ENCODE results near the gene CHURC1. TPM values are rescaled to one million over a fixed set of nuclear protein-coding genes. Genes with fewer than 3 reads are reported as not detected.

CHURC1 gene
- total RNA-seq, 2 donors from 2014 or later: 70.9 to 102 TPM

DNA sequence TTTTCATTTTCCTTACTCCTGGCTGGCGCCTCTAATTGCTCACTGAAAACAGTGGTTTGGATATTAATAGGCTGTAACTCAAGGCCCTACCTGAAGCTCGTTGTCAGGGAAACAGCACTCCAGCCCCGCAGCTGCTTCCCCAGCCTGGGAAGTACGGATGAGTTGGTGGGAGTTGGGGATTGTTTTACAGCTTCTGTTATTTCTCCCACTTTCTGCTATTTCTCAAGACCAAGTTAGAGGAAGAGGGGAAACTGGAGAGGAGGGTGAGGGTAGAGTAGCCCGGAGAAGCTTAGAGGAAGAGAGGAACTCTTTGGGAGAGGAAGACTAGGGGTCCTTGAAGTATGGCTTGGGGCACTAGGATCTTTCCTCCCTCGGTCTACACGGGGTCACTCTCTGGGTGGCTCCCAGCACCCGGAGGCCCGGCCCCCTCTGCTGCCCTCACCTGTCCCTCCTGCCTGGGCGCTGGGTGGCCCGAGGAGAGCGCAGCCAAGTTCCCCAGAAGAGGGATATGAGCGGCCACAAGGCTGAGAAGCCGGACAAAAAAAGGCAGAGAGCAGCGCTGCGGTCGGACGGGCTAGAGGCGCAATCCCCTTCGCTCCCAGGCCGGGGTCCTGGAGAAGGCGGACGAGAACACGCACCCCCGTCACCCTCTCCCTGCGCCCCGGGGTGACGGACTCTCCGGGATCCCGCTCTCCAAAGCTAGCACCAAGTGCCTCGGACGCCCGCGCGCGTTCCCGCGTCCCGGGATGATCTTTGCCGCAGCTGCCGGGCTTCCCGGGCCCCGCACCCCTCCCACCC lies 35.2 kb upstream of the CHURC1 start:
- DNase-seq (ENCODE audit: low spot score): no peak
- Histone ChIP-seq H3K4me1 (peaks cover 0 to 26% of the 10 kb centered on the region in 2 donors), H3K4me3 (peak overlapping the region; percentile 64), H3K9me3 (no peaks in the 10 kb centered on the region), H3K27ac (peak overlapping the region; percentile 83 to 95), H3K27me3 (no peaks in the 10 kb centered on the region), H3K36me3 (no peaks in the 10 kb centered on the region)
- TF ChIP-seq, protein P1, sequence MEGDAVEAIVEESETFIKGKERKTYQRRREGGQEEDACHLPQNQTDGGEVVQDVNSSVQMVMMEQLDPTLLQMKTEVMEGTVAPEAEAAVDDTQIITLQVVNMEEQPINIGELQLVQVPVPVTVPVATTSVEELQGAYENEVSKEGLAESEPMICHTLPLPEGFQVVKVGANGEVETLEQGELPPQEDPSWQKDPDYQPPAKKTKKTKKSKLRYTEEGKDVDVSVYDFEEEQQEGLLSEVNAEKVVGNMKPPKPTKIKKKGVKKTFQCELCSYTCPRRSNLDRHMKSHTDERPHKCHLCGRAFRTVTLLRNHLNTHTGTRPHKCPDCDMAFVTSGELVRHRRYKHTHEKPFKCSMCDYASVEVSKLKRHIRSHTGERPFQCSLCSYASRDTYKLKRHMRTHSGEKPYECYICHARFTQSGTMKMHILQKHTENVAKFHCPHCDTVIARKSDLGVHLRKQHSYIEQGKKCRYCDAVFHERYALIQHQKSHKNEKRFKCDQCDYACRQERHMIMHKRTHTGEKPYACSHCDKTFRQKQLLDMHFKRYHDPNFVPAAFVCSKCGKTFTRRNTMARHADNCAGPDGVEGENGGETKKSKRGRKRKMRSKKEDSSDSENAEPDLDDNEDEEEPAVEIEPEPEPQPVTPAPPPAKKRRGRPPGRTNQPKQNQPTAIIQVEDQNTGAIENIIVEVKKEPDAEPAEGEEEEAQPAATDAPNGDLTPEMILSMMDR (IDR thresholded peaks at IDR 0.05): no peak

GRCh38 chr14:64879635-64880220 lies 34.5 kb upstream of the CHURC1 start, which contains the start of gene SPTB:
SPTB (minus strand) TSS chr14:64879907; CDS start chr14:64823094, 56,813 bp downstream.
- Histone ChIP-seq H3K9me3 (no peaks in the 10 kb centered on the region), H3K4me1 (peaks cover 0 to 25% of the 10 kb centered on the region in 2 donors), H3K4me3 (peak within 1 kb of the TSS; percentile 64), H3K36me3 (no peaks in the 10 kb centered on the region), H3K27ac (peak within 1 kb of the TSS; percentile 83 to 95), H3K27me3 (no peaks in the 10 kb centered on the region)
- DNase-seq (ENCODE audit: low spot score): no peak
- TF ChIP-seq, protein P1 (IDR thresholded peaks at IDR 0.05): no peak

- no peak for DNase-seq (ENCODE audit: low spot score)
- no peaks in the 10 kb centered on the region for H3K9me3 ChIP-seq
- TF ChIP-seq, protein P1 (IDR thresholded peaks at IDR 0.05): no peak
- H3K36me3 ChIP-seq: no peaks in the 10 kb centered on the region
- peak overlapping the region; percentile 64 for H3K4me3 ChIP-seq
- H3K4me1 ChIP-seq: peaks cover 0 to 18% of the 10 kb centered on the region in 2 donors
- peak overlapping the region; percentile 83 to 95 for H3K27ac ChIP-seq
- H3K27me3 ChIP-seq: no peaks in the 10 kb centered on the region
Observed at GRCh38 chr14:64880221-64881121, 33.8 kb upstream of the CHURC1 start.

DNA sequence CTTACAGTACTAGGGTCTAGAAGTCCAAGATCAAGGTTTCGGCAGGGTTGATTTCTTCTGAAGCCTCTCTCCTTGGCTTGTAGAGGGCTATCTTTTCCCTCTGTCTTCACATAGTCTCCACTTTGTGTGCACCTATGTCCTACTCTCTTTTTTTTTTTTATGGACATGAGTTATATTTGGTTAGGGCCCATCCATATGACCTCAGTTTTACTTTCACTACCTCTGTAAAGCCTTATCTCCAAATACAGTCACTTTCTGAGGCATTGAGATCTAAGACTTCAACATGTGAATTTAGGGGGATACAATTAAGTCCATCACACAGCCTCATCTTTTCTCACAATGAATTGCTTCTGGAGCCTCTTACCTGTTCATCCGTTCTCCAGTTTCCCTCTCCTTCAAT lies 28.7 kb upstream of the CHURC1 start:
- Histone ChIP-seq H3K4me3 (no peak overlapping the region), H3K4me1 (peaks cover 0 to 4% of the 10 kb centered on the region in 2 donors), H3K9me3 (no peaks in the 10 kb centered on the region), H3K27me3 (no peaks in the 10 kb centered on the region), H3K27ac (no peak overlapping the region), H3K36me3 (no peaks in the 10 kb centered on the region)
- TF ChIP-seq, protein P1 (IDR thresholded peaks at IDR 0.05): no peak
- DNase-seq (ENCODE audit: low spot score): no peak

DNA sequence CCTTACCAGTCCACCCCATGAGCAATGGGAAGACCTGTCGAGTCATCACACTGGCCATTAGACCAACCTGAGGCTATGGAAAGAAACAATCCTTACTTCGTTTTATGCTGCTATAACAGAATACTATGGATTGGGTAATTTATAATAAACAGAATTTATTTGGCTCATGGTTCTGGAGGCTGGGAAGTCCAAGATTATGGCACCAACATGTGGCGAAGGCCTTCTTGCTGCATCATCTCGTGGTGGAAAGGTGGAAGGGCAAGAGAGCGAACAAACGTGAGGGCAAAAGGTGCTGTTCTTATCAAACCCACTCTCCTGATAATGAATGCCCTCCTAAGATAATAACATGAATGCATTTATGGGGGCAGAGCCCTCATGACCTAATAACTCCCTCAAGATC lies 24.9 kb upstream of the CHURC1 start:
- Histone ChIP-seq H3K27me3 (no peaks in the 10 kb centered on the region), H3K4me1 (no peaks in the 10 kb centered on the region), H3K4me3 (no peak overlapping the region), H3K36me3 (no peaks in the 10 kb centered on the region), H3K9me3 (no peaks in the 10 kb centered on the region), H3K27ac (no peak overlapping the region)
- no peak for DNase-seq (ENCODE audit: low spot score)
- TF ChIP-seq, protein P1 (IDR thresholded peaks at IDR 0.05): no peak
